T-cell (primary cell): ENCODE measurements around the gene FAT2. TPM values are rescaled to one million over a fixed set of nuclear protein-coding genes. Genes with fewer than 3 reads are reported as not detected.

Experiments used
- ATAC-seq, 4 experiments: fragments of 200-7000 bp in 3 of 4; fragments of 150-1000 bp in 1 of 4; cut with Tn5 transposase; replicated peaks in 1 of 4; 1 replicate in 3 of 4; 2 replicates in 1 of 4; pipeline ENCODE4 v1.10.0; 2021; ENCODE audit warnings: moderate library complexity in 3 of 4, mild to moderate bottlenecking in 2 of 4, moderate number of reproducible peaks in 1 of 4
- CTCF ChIA-PET, 2 donors: fragments of 300-600 bp; sonication (Branson Sonifier 250); formaldehyde crosslinking; loops; one replicate each; lab custom pipeline; 2022; ENCODE audit warnings: antibody characterized with exemption in 2 of 2; lab: Charles Lee
- POLR2A ChIA-PET, 2 donors: fragments of 300-600 bp; sonication (Branson Sonifier 250); formaldehyde crosslinking; loops; one replicate each; lab custom pipeline; 2022; ENCODE audit warnings: antibody characterized with exemption in 2 of 2; lab: Charles Lee
- DNase-seq, 35 experiments: peaks; one replicate each; pipeline versions ENCODE4 v3.0.0 to v3.0.0-alpha.2; 2013 to 2023
- H3K27ac ChIP-seq: one replicate; pipeline ENCODE4 v1.5.1; 2013; ENCODE audit warnings: low read length
- H3K27me3 ChIP-seq, 2 experiments: replicated peaks in 1 of 2; 1 replicate in 1 of 2; 2 replicates in 1 of 2; pipeline versions ENCODE4 v1.6.1 to v1.7.0; 2013; ENCODE audit warnings: low read length in 1 of 2, mixed read lengths in 1 of 2; ENCODE audit not compliant: control insufficient read depth in 2 of 2, insufficient read depth in 2 of 2; ENCODE audit errors: extremely low read depth in 1 of 2
- H3K36me3 ChIP-seq, 2 donors: 1 replicate in 1 of 2; 2 replicates in 1 of 2; pipeline versions ENCODE4 v1.6.1 to v1.7.0; 2013; ENCODE audit warnings: low read length in 1 of 2; ENCODE audit not compliant: control insufficient read depth in 2 of 2, insufficient read depth in 1 of 2; ENCODE audit errors: extremely low read depth in 1 of 2
- H3K4me1 ChIP-seq, 2 experiments: 1 replicate in 1 of 2; 2 replicates in 1 of 2; pipeline versions ENCODE4 v1.6.1 to v1.7.0; 2013; ENCODE audit warnings: low read length in 2 of 2, mixed read lengths in 1 of 2; ENCODE audit not compliant: insufficient read depth in 2 of 2, control insufficient read depth in 1 of 2; ENCODE audit errors: extremely low read depth in 1 of 2
- H3K4me3 ChIP-seq, 2 donors: 1 replicate in 1 of 2; 2 replicates in 1 of 2; pipeline versions ENCODE4 v1.5.1 to v1.7.0; 2013; ENCODE audit warnings: mild to moderate bottlenecking in 2 of 2, low read length in 1 of 2, moderate library complexity in 1 of 2; ENCODE audit not compliant: control insufficient read depth in 1 of 2; ENCODE audit errors: extremely low read depth in 1 of 2
- H3K9me3 ChIP-seq: 2 replicates; pipeline ENCODE4 v1.7.0; 2013
- H3K27ac Mint-ChIP-seq, 2 donors: one replicate each; pipeline ENCODE4 v1.8.0; 2020 to 2021; ENCODE audit warnings: mild to moderate bottlenecking in 2 of 2, mixed read lengths in 2 of 2
- H3K27me3 Mint-ChIP-seq, 2 donors: one replicate each; pipeline ENCODE4 v1.8.0; 2021 to 2022; ENCODE audit warnings: mixed read lengths in 2 of 2
- H3K36me3 Mint-ChIP-seq: one replicate; pipeline ENCODE4 v1.8.0; 2021; ENCODE audit warnings: mixed read lengths
- H3K4me1 Mint-ChIP-seq, 3 donors: one replicate each; pipeline ENCODE4 v1.8.0; 2020 to 2022; ENCODE audit warnings: mixed read lengths in 3 of 3, mild to moderate bottlenecking in 1 of 3
- H3K4me3 Mint-ChIP-seq, 3 donors: one replicate each; pipeline ENCODE4 v1.8.0; 2020 to 2022; ENCODE audit warnings: mild to moderate bottlenecking in 3 of 3, mixed read lengths in 3 of 3, moderate library complexity in 3 of 3
- H3K9me3 Mint-ChIP-seq, 3 donors: one replicate each; pipeline ENCODE4 v1.8.0; 2020 to 2022; ENCODE audit warnings: mixed read lengths in 3 of 3
- WGBS: methylation state at CpG from one replicate; pipeline ENCODE4 v1.1.5; 2013; ENCODE audit warnings: missing lambda C conversion rate; ENCODE audit not compliant: insufficient coverage; 5-methylcytosine and 5-hydroxymethylcytosine counted together
- total RNA-seq, 35 experiments: library from RNA in 6 of 35; stranded (reverse) in 6 of 35; fragments of 120-200 nt in 1 of 35; gene quantifications; one replicate each; pipeline versions ENCODE4 v1.2.1 to v1.2.4 and lab custom pipeline; 2013 to 2026

FAT2 gene
- total RNA-seq, 5 donors from 2014 or later (not counting 1 experiment from before 2014, with no cell fraction given): not detected

- Histone ChIP-seq H3K36me3 (peaks cover 0 to 4% of the 10 kb centered on the region in 2 donors), H3K9me3 (no peaks in the 10 kb centered on the region), H3K27me3 (peaks cover 0 to 6% of the 10 kb centered on the region in 2 experiments), H3K27ac (no peak overlapping the region), H3K4me3 (no peak overlapping the region), H3K4me1 (no peaks in the 10 kb centered on the region)
- no peaks in the 10 kb centered on the region for H3K36me3 Mint-ChIP-seq
- H3K27me3 Mint-ChIP-seq: peaks cover 0 to 5% of the 10 kb centered on the region in 2 donors
- ATAC-seq: no peak
- H3K27ac Mint-ChIP-seq: no peak overlapping the region
- no peaks in the 10 kb centered on the region for H3K9me3 Mint-ChIP-seq
- ChIA-PET CTCF (no interaction called here), POLR2A (no interaction called here)
- H3K4me1 Mint-ChIP-seq: peaks cover 0 to 7% (median 0%) of the 10 kb centered on the region in 3 donors
- no CpG with 5 or more reads among the region's 1 CpG for WGBS
- no peak overlapping the region for H3K4me3 Mint-ChIP-seq
- no peak for DNase-seq
Observed at GRCh38 chr5:151557466-151557865, 33.7 kb downstream of the FAT2 start.

- Histone ChIP-seq H3K9me3 (no peaks in the 10 kb centered on the region), H3K36me3 (peaks cover 0 to 5% of the 10 kb centered on the region in 2 donors), H3K27me3 (peaks cover 0 to 6% of the 10 kb centered on the region in 2 experiments), H3K4me1 (no peaks in the 10 kb centered on the region), H3K4me3 (no peak overlapping the region), H3K27ac (no peak overlapping the region)
- no peak for ATAC-seq
- DNase-seq: peak in 1 of 35 experiments; percentile 10
- H3K4me1 Mint-ChIP-seq: peaks cover 0 to 7% (median 0%) of the 10 kb centered on the region in 3 donors
- H3K27me3 Mint-ChIP-seq: peaks cover 0 to 5% of the 10 kb centered on the region in 2 donors
- 19% methylated on average over 3 of the region's 6 CpGs for WGBS
- H3K27ac Mint-ChIP-seq: no peak overlapping the region
- no peak overlapping the region for H3K4me3 Mint-ChIP-seq
- ChIA-PET POLR2A (no interaction called here), CTCF (no interaction called here)
- H3K9me3 Mint-ChIP-seq: no peaks in the 10 kb centered on the region
- H3K36me3 Mint-ChIP-seq: no peaks in the 10 kb centered on the region
Observed at GRCh38 chr5:151556806-151557205, 34.3 kb downstream of the FAT2 start.

GRCh38 chr5:151555760-151556576 lies 35.2 kb downstream of the FAT2 start:
- Histone ChIP-seq H3K4me1 (no peaks in the 10 kb centered on the region), H3K36me3 (peaks cover 0 to 5% of the 10 kb centered on the region in 2 donors), H3K4me3 (no peak overlapping the region), H3K9me3 (no peaks in the 10 kb centered on the region), H3K27ac (no peak overlapping the region), H3K27me3 (peaks cover 0 to 6% of the 10 kb centered on the region in 2 experiments)
- CTCF ChIA-PET: no interaction called here
- H3K4me1 Mint-ChIP-seq: peaks cover 0 to 7% (median 0%) of the 10 kb centered on the region in 3 donors
- POLR2A ChIA-PET: no interaction called here
- no peak overlapping the region for H3K27ac Mint-ChIP-seq
- WGBS: 89% methylated on average over 3 of the region's 4 CpGs
- H3K27me3 Mint-ChIP-seq: peaks cover 0 to 5% of the 10 kb centered on the region in 2 donors
- H3K4me3 Mint-ChIP-seq: no peak overlapping the region
- H3K36me3 Mint-ChIP-seq: no peaks in the 10 kb centered on the region
- DNase-seq: no peak
- H3K9me3 Mint-ChIP-seq: no peaks in the 10 kb centered on the region
- no peak for ATAC-seq

- no peak overlapping the region for H3K27ac Mint-ChIP-seq
- CTCF ChIA-PET: no interaction called here
- Histone ChIP-seq H3K4me3 (no peak overlapping the region), H3K9me3 (no peaks in the 10 kb centered on the region), H3K4me1 (no peaks in the 10 kb centered on the region), H3K27ac (no peak overlapping the region), H3K36me3 (peaks cover 0 to 5% of the 10 kb centered on the region in 2 donors), H3K27me3 (peaks cover 0 to 5% of the 10 kb centered on the region in 2 experiments)
- ATAC-seq: no peak
- no peak overlapping the region for H3K4me3 Mint-ChIP-seq
- POLR2A ChIA-PET: interaction anchor here in 1 of 2 donors (0.8 kb wide), 1 partner anchor 548 kb away, joined by 3 read pairs; no protein-coding TSS in a partner anchor
- peaks cover 0 to 7% (median 0%) of the 10 kb centered on the region in 3 donors for H3K4me1 Mint-ChIP-seq
- 100% methylated on average over 1 of the region's 5 CpGs for WGBS
- no peaks in the 10 kb centered on the region for H3K9me3 Mint-ChIP-seq
- DNase-seq: no peak
- no peaks in the 10 kb centered on the region for H3K36me3 Mint-ChIP-seq
- H3K27me3 Mint-ChIP-seq: peaks cover 0 to 5% of the 10 kb centered on the region in 2 donors
Observed at GRCh38 chr5:151553695-151554094, 37.4 kb downstream of the FAT2 start.

- CTCF ChIA-PET: no interaction called here
- H3K27me3 Mint-ChIP-seq: peaks cover 0 to 5% of the 10 kb centered on the region in 2 donors
- H3K27ac Mint-ChIP-seq: no peak overlapping the region
- no peak overlapping the region for H3K4me3 Mint-ChIP-seq
- H3K9me3 ChIP-seq: no peaks in the 10 kb centered on the region
- WGBS: 82% methylated on average over 8 of the region's 10 CpGs
- no peaks in the 10 kb centered on the region for H3K36me3 Mint-ChIP-seq
- peaks cover 0 to 5% of the 10 kb centered on the region in 2 donors for H3K36me3 ChIP-seq
- H3K27me3 ChIP-seq: peaks cover 0 to 5% of the 10 kb centered on the region in 2 experiments
- DNase-seq (no peak), ATAC-seq (no peak)
- H3K4me1 Mint-ChIP-seq: peaks cover 0 to 7% (median 0%) of the 10 kb centered on the region in 3 donors
- H3K4me1 ChIP-seq: no peaks in the 10 kb centered on the region
- H3K4me3 ChIP-seq: no peak overlapping the region
- no peaks in the 10 kb centered on the region for H3K9me3 Mint-ChIP-seq
- POLR2A ChIA-PET: interaction anchor here in 1 of 2 donors (0.8 kb wide), 1 partner anchor 548 kb away, joined by 3 read pairs; no protein-coding TSS in a partner anchor
- no peak overlapping the region for H3K27ac ChIP-seq
Observed at GRCh38 chr5:151553130-151553670, 37.9 kb downstream of the FAT2 start.

- H3K4me3 Mint-ChIP-seq: no peak overlapping the region
- H3K27me3 Mint-ChIP-seq: peaks cover 0 to 5% of the 10 kb centered on the region in 2 donors
- Histone ChIP-seq H3K4me3 (no peak overlapping the region), H3K4me1 (no peaks in the 10 kb centered on the region), H3K9me3 (no peaks in the 10 kb centered on the region), H3K36me3 (peaks cover 0 to 5% of the 10 kb centered on the region in 2 donors), H3K27me3 (peaks cover 0 to 5% of the 10 kb centered on the region in 2 experiments), H3K27ac (no peak overlapping the region)
- H3K4me1 Mint-ChIP-seq: peaks cover 0 to 6% (median 0%) of the 10 kb centered on the region in 3 donors
- no peaks in the 10 kb centered on the region for H3K9me3 Mint-ChIP-seq
- ChIA-PET CTCF (no interaction called here), POLR2A (no interaction called here)
- no peak overlapping the region for H3K27ac Mint-ChIP-seq
- no CpG with 5 or more reads among the region's 3 CpGs for WGBS
- H3K36me3 Mint-ChIP-seq: no peaks in the 10 kb centered on the region
- DNase-seq (no peak), ATAC-seq (no peak)
Observed at GRCh38 chr5:151551985-151552384, 39.1 kb downstream of the FAT2 start.
